Lung microvascular endothelial cell (primary cell): Measurements from ENCODE around the gene SLC25A26. TPM values are rescaled to one million over a fixed set of nuclear protein-coding genes. Genes with fewer than 3 reads are reported as not detected.
"Not testable (repeated sequence)": the region's sequence is repeated elsewhere in the genome, so short reads cannot be mapped to it uniquely, and the experiment has no call there.

ENCODE experiments used
- DNase-seq, 2 donors: peaks; one replicate each; pipeline versions ENCODE4 v3.0.0 to v3.0.0-alpha.2; 2010; ENCODE audit warnings: low read depth in 2 of 2
- total RNA-seq: library from RNA; depleted of rRNA; stranded (reverse); fragments of >200 nt; gene quantifications from 2 replicates; pipeline ENCODE4 v1.2.1, GENCODE V29; 2014

The SLC25A26 gene
- total RNA-seq, 1 donor from 2014 or later, result 11.9 TPM

- no peak for DNase-seq
Observed at GRCh38 chr3:66269411-66269810, 48.6 kb downstream of the SLC25A26 start.

- DNase-seq, result no peak
Observed at GRCh38 chr3:66270288-66270687, 49.5 kb downstream of the SLC25A26 start.

GRCh38 chr3:66270701-66271100, 49.9 kb downstream of the SLC25A26 start:
- DNase-seq, result no peak

- DNase-seq, result no peak
Observed at GRCh38 chr3:66271231-66271630, 50.4 kb downstream of the SLC25A26 start.

DNA sequence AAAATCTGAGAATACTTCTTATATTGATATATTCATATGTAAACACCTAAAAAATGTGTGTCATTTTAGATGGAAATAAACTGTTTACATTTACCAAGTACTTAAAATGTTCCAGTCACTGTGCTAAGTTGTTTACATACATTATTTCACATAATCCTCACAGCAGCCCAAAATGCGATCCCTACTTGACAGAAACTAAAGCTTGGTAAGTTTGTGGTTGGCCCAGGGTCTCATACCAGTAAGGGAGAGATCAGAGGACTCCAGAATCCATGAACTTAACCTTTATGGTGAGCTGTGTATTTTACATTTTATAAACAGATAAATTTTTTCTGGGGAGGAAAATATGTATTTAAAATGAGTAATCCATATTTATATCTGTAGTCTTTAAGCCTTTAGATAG, 51.2 kb downstream of the SLC25A26 start:
- no peak for DNase-seq

GRCh38 chr3:66274837-66275236, 54.0 kb downstream of the SLC25A26 start:
- DNase-seq, result not testable (repeated sequence)

DNA sequence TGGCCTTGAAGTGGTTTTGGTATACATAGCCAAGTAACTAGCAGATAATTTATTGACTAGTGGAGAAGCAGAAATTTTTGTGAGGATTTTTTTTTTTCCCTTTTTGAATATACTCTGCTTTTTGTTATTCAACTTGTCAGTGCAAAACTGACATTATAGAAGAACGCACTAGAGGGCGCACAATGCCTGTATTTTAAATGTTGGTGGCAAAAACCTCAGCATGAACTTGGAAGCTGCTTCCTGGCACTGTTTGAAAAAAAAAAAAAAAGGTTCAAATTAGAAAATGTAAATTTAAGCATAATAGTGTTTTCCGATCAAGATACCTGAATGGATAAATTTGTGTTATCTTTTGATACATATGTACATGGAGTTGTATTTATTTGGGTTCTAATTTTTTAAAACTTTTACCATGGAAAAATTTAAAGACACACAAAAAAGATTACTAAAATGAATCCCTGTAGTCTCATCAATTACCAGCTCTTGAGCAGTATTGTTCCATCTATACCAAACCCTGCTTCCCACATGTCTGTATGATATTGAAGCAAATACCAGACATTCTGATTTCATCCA, 56.0 kb downstream of the SLC25A26 start:
- peak; percentile 83 to 88 for DNase-seq

DNA sequence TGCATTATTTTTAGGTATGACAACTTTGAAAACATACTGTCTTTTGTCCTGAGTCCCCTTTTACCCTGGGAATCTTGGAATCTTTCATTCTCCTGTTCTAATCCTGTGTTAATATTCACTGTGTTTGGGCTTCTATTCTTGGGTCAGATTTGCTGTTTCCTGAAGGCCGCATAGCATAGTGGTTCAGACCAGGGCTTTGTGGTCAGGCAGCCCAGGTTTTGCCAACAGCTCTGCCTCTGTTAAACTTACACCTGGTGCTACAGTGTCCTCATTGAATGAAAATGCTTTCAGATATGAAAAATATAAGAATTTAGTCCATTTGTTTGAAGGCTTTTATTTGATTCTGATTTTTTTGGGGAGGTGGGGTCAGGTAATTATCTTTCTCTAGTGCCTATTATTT, 58.4 kb downstream of the SLC25A26 start:
- DNase-seq, result no peak

DNA sequence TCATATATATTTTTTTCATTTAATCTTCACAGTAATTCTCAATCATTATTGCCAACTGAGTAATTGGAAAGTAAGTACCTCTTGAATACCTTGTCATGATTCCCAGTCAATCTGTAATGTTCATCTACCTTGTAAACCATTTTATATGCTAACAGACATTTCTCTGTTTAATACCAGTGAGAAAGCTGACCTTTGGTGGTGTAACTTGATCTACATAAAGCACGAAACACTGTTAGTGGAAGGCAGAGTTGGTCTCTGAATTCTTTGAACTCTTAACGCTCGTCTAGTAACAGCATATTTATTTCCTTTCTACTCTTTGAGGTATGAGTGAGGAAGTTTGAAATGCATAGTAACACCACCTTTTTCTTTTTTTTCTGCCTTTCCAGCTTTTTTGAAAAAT, 59.5 kb downstream of the SLC25A26 start:
- no peak for DNase-seq

GRCh38 chr3:66291922-66292321, 71.1 kb downstream of the SLC25A26 start:
- not testable (repeated sequence) for DNase-seq

GRCh38 chr3:66297260-66297873, 76.6 kb downstream of the SLC25A26 start:
- DNase-seq, result peak; percentile 24 to 93

DNA sequence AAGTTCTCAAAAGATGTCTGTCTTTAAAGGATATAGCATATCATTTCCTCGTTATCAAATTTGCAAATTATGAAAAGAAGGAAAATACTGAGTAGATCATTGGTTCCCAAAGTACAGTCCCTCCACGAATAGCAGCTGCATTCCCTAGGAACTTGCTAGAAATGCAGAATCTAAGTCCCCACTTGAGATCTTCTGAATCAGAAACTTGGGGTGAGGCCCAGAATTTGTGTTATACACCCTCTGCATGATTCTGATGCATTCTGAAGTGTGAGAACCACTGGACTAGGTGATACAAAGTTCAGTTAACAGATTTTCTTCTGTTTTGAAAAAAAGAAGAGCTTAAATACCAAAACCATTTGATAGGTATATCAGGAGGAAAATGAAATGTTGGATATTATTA, 77.1 kb downstream of the SLC25A26 start:
- DNase-seq, result peak in 1 of 2 donors; percentile 8

DNA sequence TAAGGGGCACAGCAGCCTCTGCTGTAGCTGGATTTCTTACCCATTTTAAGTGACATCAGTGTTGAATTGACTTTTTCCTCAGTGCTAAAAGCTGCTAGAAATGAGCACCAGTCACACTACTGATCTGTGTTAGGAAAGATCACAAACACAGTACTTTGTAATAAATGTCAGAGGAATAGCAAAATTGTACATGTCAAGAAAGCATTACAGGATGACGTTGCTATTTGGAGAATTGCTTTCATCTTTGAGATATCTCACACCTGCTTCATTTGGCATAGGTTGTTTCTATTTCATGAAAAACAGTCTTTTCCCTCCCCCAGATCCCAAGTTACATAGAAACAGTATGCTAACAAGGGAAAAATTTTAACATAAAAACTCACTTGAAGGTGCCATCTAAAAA, 77.8 kb downstream of the SLC25A26 start:
- no peak for DNase-seq

DNA sequence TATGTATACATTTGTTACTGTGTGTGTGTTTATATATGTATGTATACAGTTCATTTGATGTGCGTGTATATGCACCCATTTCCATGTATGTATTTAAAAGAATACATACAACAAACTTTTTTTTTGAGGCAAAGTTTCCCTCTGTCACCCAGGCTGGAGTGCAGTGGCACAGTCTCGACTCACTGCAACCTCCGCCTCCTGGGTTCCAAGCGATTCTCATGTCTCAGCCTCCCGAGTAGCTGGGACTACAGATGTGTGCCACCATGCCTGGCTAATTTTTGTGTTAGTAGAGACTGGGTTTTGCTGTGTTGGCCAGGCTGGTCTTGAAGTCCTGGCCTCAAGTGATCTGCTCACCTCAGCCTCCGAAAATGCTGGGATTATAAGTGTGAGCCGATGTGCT, 78.3 kb downstream of the SLC25A26 start:
- not testable (repeated sequence) for DNase-seq

DNA sequence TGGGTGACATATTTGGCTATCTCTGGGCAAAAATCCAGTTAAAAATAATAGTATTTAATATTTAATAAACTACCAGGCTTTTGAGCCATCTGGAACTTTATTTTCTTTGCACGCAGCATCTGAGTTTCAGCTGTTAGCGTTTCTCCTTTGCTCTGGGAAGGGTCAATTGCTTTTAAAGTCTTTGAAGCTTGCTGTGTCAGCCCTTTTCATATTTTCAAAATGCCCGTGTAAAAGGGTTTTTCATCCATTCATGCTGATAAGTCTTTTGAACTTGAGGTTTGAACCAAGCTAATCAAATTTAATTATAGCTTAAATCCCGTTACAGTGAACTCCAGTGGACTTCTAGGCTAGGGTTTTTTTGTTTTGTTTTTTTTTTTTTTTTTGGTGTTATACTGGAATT, 79.1 kb downstream of the SLC25A26 start:
- DNase-seq, result no peak

DNA sequence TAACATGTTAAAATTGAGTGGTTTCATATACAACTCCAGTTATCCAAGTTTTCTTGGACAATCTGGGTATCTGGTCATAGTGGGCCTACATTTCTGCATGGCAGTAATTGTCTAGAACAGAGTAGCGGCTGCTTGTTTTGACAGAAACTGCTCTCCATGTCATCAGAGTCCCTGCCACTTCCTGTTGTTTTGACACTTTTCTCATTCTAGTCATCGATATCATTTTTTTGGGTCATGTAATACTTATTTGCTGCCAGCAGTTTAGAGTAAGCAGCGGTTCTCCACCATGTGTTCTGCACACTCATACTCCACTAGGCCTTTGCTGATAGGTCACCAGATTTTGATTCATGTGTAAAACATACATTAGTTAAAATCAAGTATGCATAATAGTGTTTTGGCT, 81.5 kb downstream of the SLC25A26 start:
- DNase-seq, result peak in 1 of 2 donors; percentile 30

DNA sequence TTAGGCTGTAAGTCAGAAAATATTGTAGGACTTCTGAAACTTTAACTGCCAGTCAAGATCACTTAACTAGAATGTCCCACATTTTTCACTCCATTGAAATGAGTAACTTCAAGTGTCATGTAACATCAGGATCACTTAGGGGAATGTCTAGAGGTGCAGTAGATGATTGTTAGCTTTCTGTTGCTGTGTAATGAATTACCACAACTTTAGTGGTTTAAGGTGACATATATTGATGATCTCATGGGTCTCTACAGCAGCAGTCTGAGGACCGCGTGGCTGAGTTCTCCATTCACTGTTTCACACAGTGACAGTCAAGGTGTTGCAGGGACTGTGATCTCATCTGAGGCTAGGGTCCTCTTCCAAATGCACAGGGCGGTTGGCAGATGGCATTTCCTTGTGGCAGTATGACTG, 82.7 kb downstream of the SLC25A26 start:
- DNase-seq, result no peak

DNA sequence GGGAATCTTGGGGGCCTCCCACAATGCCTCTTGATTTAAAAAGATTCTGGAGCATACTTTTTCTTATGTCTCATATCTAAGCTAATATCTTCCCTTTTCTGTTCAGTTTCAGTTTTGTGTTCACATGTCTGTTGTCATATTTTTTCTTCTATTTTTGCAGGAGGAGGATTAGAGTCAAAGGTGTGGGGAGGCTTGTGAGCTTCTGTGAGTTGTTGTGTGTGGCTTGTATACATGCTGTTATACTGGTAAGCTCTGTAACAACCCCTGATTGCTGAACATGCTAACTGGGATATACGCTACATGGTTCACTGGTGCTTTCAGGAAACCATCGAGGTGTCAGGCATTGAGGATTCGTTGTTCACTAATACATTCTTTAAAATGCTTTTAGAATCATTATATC, 83.5 kb downstream of the SLC25A26 start:
- no peak for DNase-seq

- DNase-seq, result not testable (repeated sequence)
Observed at GRCh38 chr3:66306086-66306485, 85.3 kb downstream of the SLC25A26 start.

DNA sequence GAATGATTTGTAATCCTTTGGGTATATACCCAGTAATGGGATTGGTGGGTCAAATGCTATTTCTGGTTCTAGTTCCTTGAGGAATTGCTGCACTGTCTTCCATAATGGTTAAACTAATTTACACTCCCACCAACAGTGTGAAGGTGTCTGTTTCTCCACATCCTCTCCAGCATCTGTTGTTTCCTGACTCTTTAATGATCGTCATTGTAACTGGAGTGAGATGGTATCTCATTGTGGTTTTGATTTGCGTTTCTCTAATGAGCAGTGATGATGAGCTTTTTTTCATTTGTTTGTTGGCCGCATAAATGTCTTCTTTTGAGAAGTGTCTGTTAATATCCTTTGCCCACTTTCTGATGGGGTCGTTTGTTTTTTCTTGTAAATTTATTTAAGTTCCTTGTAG, 86.2 kb downstream of the SLC25A26 start:
- DNase-seq, result not testable (repeated sequence)

DNA sequence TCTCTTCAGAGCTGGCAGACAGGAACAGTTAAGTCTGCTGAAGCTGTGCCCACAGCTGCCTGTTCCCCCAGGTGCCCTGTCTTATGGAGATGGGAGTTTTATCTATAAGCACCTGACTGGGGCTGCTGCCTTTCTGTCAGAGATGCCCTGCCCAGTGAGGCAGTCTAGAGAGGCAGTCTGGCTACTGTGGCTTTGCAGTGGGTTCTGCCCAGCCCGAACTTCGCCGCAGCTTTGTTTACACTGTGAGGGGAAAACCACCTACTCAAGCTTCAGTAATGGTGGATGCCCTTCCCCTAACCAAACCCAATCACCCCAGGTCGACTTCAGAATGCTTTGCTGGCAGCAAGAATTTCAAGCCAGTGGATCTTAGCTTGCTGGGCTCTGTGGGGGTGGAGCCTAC, 91.2 kb downstream of the SLC25A26 start:
- DNase-seq, result no peak

- DNase-seq, result no peak
Observed at GRCh38 chr3:66314455-66314854, 93.7 kb downstream of the SLC25A26 start.

DNA sequence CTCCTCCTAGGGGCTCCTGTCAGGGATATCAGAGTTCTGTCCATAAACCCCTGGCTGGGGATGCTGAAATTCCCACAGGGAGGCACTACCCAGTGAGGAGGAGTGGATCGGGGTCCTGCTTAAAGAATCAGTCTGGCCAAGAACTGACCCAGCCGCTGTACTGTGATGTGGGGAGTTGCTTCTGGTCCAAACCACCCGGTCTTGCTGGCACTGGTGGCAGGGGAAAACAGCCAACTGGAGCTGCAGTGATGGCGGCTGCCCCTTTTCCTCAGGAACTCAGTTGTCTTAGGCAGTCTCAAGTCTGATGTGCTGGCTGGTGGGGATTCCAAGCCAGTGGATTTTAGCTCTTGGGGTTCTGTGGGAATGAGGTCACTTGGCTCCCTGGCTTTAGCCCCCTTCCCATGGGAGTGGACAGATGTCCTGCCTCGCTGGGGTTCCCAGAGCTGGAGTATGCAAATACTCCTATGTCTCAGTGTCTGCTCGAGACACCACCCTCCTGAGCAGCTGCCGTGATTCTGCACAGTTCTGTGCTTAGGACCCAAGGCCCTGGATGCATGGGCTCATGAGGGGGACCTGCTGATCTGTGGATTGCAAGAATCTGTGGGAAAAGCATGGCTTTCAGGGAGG, 97.1 kb downstream of the SLC25A26 start:
- no peak for DNase-seq
